NCI-H1105 treated with DMSO at 0.1 percent for 48 hours (cell line): ENCODE measurements around the gene PTPRJ.

Experiments
- DNase-seq: peaks from one replicate; lab custom pipeline; 2025; lab: John Stamatoyannopoulos, UW

Gene PTPRJ

GRCh38 chr11:48165426-48165825, 185.1 kb downstream of the PTPRJ start:
- DNase-seq = no peak

GRCh38 chr11:48167380-48167779, 187.0 kb downstream of the PTPRJ start:
- no peak for DNase-seq

- no peak for DNase-seq
Observed at GRCh38 chr11:48168815-48169214, 188.5 kb downstream of the PTPRJ start.

- DNase-seq = no peak
Observed at GRCh38 chr11:48169259-48169658, 188.9 kb downstream of the PTPRJ start.

DNA sequence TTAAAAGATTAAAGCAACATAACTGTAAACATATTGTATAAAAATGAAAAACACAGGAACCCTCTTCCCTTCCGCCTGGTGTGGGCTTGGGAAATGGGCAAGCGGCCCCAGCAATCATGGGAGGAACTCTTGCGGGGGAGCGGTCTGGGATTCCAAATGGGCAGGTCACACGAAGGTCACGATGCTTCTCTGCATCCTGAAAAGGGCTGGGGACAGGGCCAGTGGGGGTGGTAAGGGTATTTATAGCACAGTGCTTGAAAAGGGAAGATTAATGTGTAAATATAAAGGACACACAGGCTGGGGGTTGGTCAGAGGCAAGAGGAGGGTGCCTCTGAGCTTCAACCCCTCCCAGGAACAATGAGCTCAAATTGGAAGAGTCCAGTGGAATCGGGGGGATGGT, 189.4 kb downstream of the PTPRJ start:
- no peak for DNase-seq

DNA sequence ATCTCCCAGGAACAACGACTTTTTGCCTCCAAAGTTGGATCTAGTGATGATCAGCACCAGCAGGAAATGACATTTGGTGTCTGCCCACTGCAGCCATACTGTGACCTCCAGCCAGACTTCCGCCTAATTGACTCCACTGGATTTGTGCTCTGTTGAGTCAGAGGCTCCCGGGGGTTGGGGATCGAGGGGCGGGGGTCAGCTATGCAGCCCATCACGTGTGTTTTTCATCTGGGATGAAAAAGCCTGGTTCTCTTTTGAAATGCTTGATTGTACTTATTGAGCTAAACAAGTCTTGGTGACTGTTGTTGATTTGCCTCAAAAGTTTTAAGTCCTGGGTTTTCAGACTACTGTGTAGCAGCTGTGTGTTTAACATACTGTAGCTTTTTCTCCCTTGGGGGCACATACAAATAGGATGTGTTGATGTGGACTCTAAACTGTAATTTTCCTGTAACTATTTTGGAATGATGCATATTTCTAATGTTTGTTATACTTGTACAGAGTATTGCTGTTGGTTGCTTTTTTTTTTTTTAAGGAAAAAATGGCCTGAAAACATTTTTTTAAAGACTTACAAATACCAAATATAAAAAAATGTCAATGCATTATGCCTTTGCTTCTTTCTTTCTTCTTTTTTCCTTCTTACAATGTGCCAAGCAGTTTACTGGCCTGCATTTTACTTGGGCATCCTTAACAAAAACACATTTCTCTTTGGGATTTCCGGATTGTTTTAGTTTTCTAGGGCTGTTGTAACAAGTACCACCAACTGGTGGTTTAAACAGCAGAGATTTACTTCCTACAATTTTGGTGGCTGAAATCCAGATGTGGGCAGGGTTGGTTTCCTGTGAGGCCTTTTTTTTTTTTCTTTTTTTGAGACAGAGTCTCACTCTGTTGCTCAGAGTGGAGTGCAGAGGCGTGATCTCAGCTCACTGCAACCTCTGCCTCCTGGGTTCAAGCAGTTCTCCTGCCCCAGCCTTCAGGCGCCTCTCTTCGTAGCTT, 190.2 kb downstream of the PTPRJ start:
- DNase-seq = no peak

GRCh38 chr11:48172818-48173609, 192.7 kb downstream of the PTPRJ start:
- DNase-seq = peak; percentile 33

DNA sequence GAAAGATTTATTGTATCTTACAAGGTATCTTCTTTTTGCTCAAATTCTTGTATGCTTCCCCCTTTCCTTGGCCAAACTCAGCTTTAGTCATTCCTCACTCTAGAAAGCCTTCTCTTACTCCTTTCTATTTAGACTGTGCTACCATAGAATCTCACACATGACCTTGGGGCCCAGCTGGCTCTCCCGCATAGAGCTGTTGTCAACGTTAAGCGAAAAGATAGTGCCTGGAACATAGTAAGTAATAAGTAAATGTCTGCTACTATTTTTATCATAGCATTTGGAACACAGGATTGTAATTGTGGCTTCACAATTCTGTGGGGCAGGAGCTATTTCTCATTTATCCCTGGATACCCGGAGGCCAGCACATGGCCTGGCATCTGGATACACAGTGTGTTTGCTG, 197.3 kb downstream of the PTPRJ start:
- no peak for DNase-seq

GRCh38 chr11:48180627-48181026, 200.3 kb downstream of the PTPRJ start:
- DNase-seq = no peak

DNA sequence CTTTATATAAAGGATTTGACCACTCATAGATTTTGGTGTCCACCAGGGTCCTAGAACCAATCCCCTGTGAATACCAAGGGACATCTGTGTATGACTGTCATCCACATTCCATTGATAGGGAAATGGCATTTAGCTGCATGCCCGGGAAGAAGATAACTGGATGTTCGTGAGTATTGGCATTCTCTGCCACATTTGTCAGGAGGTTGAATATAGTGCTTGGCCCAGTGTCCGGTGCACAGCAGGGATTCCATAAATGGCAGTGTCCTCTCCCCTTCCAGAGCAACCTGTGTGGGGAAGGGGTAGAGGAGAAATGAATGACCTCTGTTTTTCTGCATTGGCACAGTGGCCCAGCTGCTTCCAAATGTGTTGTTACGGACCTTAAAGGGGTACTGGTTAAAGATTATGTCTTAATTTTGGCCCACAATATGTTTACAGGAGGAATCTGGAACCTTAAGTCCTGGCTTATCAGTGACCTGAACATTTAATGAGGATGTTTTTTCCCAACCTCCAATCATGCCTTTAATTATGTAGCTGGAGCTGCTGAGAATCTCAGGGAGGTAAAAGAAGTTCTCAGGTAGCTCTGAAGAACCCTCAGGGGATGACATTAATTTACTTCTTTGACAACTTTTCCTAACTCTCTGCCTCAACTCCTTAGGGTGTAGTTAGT, 202.6 kb downstream of the PTPRJ start:
- no peak for DNase-seq

DNA sequence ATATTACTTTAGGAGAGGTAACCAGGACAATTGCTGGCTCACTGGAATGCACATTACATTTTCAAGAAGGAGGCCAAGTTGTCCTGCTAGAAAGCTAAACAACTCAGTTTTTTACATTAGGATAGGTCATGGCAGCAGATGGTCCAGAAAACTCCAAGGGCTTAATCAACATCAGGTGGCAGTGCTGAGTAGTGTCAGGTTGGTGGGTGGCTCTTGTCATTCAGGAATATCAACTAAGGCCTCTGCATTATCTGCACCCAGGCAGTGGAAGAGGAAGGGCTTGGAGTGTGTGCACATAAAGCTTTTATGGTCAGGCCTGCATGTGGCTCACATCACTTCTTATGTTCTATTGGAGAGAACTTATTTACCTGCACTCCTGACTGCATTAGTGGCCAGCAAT, 204.1 kb downstream of the PTPRJ start:
- DNase-seq = no peak

- DNase-seq = peak; percentile 21
Observed at GRCh38 chr11:48190906-48191654, 210.7 kb downstream of the PTPRJ start.

DNA sequence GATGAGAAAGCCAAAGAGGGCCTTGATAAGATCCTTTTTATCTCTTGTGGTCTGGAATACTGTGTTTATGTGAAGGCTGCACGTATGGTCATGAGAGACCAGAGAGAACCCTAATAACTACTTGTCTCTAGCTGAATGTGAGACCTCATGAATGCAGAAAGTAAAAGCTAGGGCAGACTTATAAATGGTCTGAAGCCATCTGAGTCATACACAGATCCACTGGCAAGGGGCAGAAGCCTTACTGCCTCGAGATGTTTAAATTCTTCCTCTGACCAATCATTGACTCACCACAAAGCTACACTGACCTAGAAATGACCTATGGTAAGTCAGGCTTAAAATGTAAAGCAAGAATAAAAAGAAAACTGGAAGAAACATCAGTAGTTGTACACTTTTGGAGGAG, 213.5 kb downstream of the PTPRJ start:
- DNase-seq = no peak

GRCh38 chr11:48207881-48208280, 227.5 kb downstream of the PTPRJ start:
- no peak for DNase-seq

DNA sequence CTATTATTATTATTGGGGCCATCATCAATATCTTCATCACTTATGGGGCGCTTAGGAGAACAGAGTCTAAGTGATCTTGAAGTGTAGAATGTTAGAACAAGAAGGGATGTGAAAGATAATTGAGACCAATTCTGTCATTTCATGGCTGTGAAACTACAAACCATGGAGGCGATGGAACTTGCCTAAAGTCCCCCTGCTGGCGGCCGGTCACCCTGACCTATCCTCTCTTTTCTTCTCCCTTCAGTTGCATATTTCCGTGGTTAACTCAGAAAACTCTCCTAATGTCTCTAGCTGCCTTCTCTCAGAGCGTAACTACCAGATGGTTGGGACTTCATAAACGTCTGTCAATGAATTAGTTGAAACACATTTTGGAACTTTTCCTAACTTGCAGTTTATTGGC, 229.7 kb downstream of the PTPRJ start:
- DNase-seq = no peak

- no peak for DNase-seq
Observed at GRCh38 chr11:48216510-48216909, 236.2 kb downstream of the PTPRJ start, which contains the start of gene OR4B1. TSS of gene OR4B1 (plus strand) at chr11:48216810. CDS start at chr11:48216810, 0 bp downstream.
